ENCODE measurements around the gene KLHDC3.
A peak's percentile ranks its signal among the peaks of the same experiment; 100 is the strongest.

Gene KLHDC3, protein sequence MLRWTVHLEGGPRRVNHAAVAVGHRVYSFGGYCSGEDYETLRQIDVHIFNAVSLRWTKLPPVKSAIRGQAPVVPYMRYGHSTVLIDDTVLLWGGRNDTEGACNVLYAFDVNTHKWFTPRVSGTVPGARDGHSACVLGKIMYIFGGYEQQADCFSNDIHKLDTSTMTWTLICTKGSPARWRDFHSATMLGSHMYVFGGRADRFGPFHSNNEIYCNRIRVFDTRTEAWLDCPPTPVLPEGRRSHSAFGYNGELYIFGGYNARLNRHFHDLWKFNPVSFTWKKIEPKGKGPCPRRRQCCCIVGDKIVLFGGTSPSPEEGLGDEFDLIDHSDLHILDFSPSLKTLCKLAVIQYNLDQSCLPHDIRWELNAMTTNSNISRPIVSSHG

GRCh38 chr6:43013843-43014433, at the start of gene KLHDC3, which contains the start of gene MEA1:
TSS of gene KLHDC3 (plus strand) at chr6:43014249. CDS start at chr6:43017193, 2,944 bp downstream.
TSS of gene MEA1 (minus strand) at chr6:43013946. CDS start at chr6:43013813, 133 bp downstream.
- H3K4me3 ChIP-seq (ENCODE audit: control insufficient read depth, low read depth, low read length) = peak within 1 kb of the TSS; percentile 80
- TF ChIP-seq, protein P1, sequence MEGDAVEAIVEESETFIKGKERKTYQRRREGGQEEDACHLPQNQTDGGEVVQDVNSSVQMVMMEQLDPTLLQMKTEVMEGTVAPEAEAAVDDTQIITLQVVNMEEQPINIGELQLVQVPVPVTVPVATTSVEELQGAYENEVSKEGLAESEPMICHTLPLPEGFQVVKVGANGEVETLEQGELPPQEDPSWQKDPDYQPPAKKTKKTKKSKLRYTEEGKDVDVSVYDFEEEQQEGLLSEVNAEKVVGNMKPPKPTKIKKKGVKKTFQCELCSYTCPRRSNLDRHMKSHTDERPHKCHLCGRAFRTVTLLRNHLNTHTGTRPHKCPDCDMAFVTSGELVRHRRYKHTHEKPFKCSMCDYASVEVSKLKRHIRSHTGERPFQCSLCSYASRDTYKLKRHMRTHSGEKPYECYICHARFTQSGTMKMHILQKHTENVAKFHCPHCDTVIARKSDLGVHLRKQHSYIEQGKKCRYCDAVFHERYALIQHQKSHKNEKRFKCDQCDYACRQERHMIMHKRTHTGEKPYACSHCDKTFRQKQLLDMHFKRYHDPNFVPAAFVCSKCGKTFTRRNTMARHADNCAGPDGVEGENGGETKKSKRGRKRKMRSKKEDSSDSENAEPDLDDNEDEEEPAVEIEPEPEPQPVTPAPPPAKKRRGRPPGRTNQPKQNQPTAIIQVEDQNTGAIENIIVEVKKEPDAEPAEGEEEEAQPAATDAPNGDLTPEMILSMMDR (conservative IDR thresholded peaks at IDR 0.05; ENCODE audit: control insufficient read depth, insufficient read depth, low read depth, low read length) = no peak
- peak; percentile 100 for DNase-seq (ENCODE audit: low read depth)

- no peak overlapping the region for H3K4me3 ChIP-seq (ENCODE audit: control insufficient read depth, low read depth, low read length)
- TF ChIP-seq, protein P1 (conservative IDR thresholded peaks at IDR 0.05; ENCODE audit: control insufficient read depth, insufficient read depth, low read depth, low read length) = no peak
- DNase-seq (ENCODE audit: low read depth) = no peak
These were observed 47.5 kb upstream of the KLHDC3 start for GRCh38 chr6:42966571-42966970.

DNA sequence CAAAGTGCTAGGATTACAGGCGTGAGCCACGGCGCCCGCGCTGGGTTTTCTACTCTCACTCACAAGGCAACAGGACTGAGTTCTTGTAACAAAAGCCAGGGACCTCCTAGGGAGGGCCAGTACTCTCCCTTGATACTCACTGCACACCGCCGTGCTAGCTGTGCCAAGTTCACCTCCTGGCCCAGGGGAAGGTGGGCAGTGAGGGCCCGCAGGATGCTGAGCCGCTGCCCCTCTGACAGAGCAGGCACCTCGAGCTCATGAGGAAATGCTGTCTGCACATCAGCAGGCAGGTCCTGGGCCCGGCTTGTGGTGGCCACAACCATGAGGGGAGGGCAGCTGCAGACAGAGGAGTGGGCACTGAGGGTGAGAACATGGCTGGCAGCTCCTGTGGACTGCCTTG, 46.8 kb upstream of the KLHDC3 start:
- H3K4me3 ChIP-seq (ENCODE audit: control insufficient read depth, low read depth, low read length) = no peak overlapping the region
- DNase-seq (ENCODE audit: low read depth) = no peak
- TF ChIP-seq, protein P1 (conservative IDR thresholded peaks at IDR 0.05; ENCODE audit: control insufficient read depth, insufficient read depth, low read depth, low read length) = no peak

- DNase-seq (ENCODE audit: low read depth) = no peak
- TF ChIP-seq, protein P1 (conservative IDR thresholded peaks at IDR 0.05; ENCODE audit: control insufficient read depth, insufficient read depth, low read depth, low read length) = no peak
These were observed 45.8 kb upstream of the KLHDC3 start for GRCh38 chr6:42968126-42968701.

DNA sequence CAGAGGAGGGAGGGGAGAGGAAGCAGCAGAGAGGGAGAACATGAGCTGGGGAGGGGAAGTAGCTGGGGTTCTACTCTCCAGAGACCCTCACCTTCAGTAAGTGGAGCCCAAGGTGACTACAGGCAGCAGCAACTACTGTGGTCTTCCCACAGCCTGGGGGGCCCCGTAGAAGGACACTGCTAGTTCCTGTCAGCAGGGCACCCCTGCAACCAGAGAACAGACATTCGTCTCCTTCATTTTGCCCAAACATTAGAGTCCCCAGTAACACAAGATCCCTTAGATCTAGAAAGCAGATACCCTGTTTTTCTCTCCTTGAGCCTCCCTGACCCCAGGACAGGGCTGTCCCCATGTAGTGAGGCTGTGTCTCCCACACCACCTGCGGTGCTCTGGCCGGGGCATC, 45.3 kb upstream of the KLHDC3 start:
- no peak for DNase-seq (ENCODE audit: low read depth)
- H3K4me3 ChIP-seq (ENCODE audit: control insufficient read depth, low read depth, low read length) = no peak overlapping the region
- TF ChIP-seq, protein P1 (conservative IDR thresholded peaks at IDR 0.05; ENCODE audit: control insufficient read depth, insufficient read depth, low read depth, low read length) = no peak

More at GRCh38 chr6:42968126-42968701, 45.8 kb upstream of the KLHDC3 start:
- H3K4me3 ChIP-seq (ENCODE audit: control insufficient read depth, low read depth, low read length) = no peak overlapping the region

GRCh38 chr6:42969431-42969830, 44.6 kb upstream of the KLHDC3 start:
- no peak overlapping the region for H3K4me3 ChIP-seq (ENCODE audit: control insufficient read depth, low read depth, low read length)
- no peak for DNase-seq (ENCODE audit: low read depth)
- TF ChIP-seq, protein P1 (conservative IDR thresholded peaks at IDR 0.05; ENCODE audit: control insufficient read depth, insufficient read depth, low read depth, low read length) = no peak
